Uterus (tissue), 4 donors: ENCODE results near the gene SMIM14. TPM values are rescaled to one million over a fixed set of nuclear protein-coding genes. Genes with fewer than 3 reads are reported as not detected.
"Not testable (repeated sequence)": the region's sequence is repeated elsewhere in the genome, so short reads cannot be mapped to it uniquely, and the experiment has no call there.

Experiments
- DNase-seq, 2 donors: peaks; one replicate each; pipeline ENCODE4 v3.0.0-alpha.2; 2019 to 2020
- H3K27ac ChIP-seq, 2 donors: fragments of 200-600 bp; sonication (generic); 1 replicate in 1 of 2; 2 replicates in 1 of 2; pipeline ENCODE4 v1.5.1; 2016 to 2018
- H3K27me3 ChIP-seq, 2 donors: fragments of 200-600 bp; sonication (generic); one replicate each; pipeline ENCODE4 v1.5.1; 2018 to 2019; ENCODE audit warnings: control low read depth in 1 of 2
- H3K36me3 ChIP-seq, 2 donors: fragments of 200-600 bp; sonication (generic); one replicate each; pipeline ENCODE4 v1.5.1; 2019; ENCODE audit warnings: control low read depth in 1 of 2
- H3K4me1 ChIP-seq, 2 donors: fragments of 200-600 bp; sonication (generic); one replicate each; pipeline ENCODE4 v1.5.1; 2018 to 2019; ENCODE audit warnings: control low read depth in 1 of 2
- H3K4me3 ChIP-seq, 2 donors: fragments of 200-600 bp; sonication (generic); 1 replicate in 1 of 2; 2 replicates in 1 of 2; pipeline ENCODE4 v1.5.1; 2018 to 2019; ENCODE audit warnings: mild to moderate bottlenecking in 1 of 2
- H3K9me3 ChIP-seq, 2 donors: fragments of 200-600 bp; sonication (generic); one replicate each; pipeline ENCODE4 v1.5.1; 2019; ENCODE audit warnings: control low read depth in 1 of 2
- CTCF ChIP-seq, 4 experiments: fragments of 200-600 bp in 2 of 4; fragments of 450-650 bp in 2 of 4; sonication (generic) in 2 of 4; IDR thresholded peaks; one replicate each; pipeline ENCODE4 v1.5.1; 2016 to 2019; ENCODE audit warnings: antibody characterized with exemption in 4 of 4, mild to moderate bottlenecking in 2 of 4, moderate library complexity in 1 of 4
- POLR2A ChIP-seq, 2 donors: fragments of 450-650 bp; IDR thresholded peaks; one replicate each; pipeline ENCODE4 v1.6.1; 2016; ENCODE audit warnings: antibody characterized with exemption in 2 of 2, mild to moderate bottlenecking in 1 of 2, moderate library complexity in 1 of 2
- intact Hi-C: fragments of 100-400 bp; cut with DNase I; formaldehyde crosslinking; loops from one replicate; pipeline ENCODE4 v1.15.1; 2023; ENCODE audit warnings: low total_unique reads
- total RNA-seq, 4 donors: library from RNA; depleted of rRNA in 3 of 4; stranded (reverse); fragments of >200 nt in 3 of 4; gene quantifications; one replicate each; pipeline versions ENCODE4 v1.1.0 to v1.2.4, GENCODE V29; 2014 to 2023
- donor health status: DM: yes; HTN: yes; CAD: no.

The SMIM14 gene
- total RNA-seq, 4 donors from 2014 or later: 21.3 to 53.2 (median 35.3) TPM

- H3K27ac ChIP-seq: no peak overlapping the region
Measured at GRCh38 chr4:39559626-39560025, 79.0 kb downstream of the SMIM14 start.

GRCh38 chr4:39555472-39555871, 83.2 kb downstream of the SMIM14 start:
- H3K36me3 ChIP-seq: no peaks in the 10 kb centered on the region
- TF ChIP-seq POLR2A (IDR thresholded peaks at IDR 0.05): no peak
- no peak for TF ChIP-seq CTCF (IDR thresholded peaks at IDR 0.05)

More at GRCh38 chr4:39559626-39560025, 79.0 kb downstream of the SMIM14 start:
- intact Hi-C loops: no loop called here
- H3K4me3 ChIP-seq: no peak overlapping the region
- H3K36me3 ChIP-seq: no peaks in the 10 kb centered on the region
- H3K9me3 ChIP-seq: no peaks in the 10 kb centered on the region
- TF ChIP-seq CTCF (IDR thresholded peaks at IDR 0.05) (no peak), POLR2A (IDR thresholded peaks at IDR 0.05) (no peak)
- DNase-seq: no peak
- H3K27me3 ChIP-seq: no peaks in the 10 kb centered on the region
- no peaks in the 10 kb centered on the region for H3K4me1 ChIP-seq

GRCh38 chr4:39548425-39549067, 90.1 kb downstream of the SMIM14 start:
- Histone ChIP-seq H3K27ac (no peak overlapping the region), H3K27me3 (no peaks in the 10 kb centered on the region), H3K4me1 (no peaks in the 10 kb centered on the region), H3K9me3 (no peaks in the 10 kb centered on the region), H3K4me3 (no peak overlapping the region), H3K36me3 (no peaks in the 10 kb centered on the region)
- intact Hi-C loops: no loop called here
- no peak for DNase-seq
- no peak for TF ChIP-seq CTCF (IDR thresholded peaks at IDR 0.05)

More at GRCh38 chr4:39555472-39555871, 83.2 kb downstream of the SMIM14 start:
- DNase-seq: no peak
- H3K27ac ChIP-seq: no peak overlapping the region
- no peaks in the 10 kb centered on the region for H3K27me3 ChIP-seq
- intact Hi-C loops: no loop called here
- H3K9me3 ChIP-seq: no peaks in the 10 kb centered on the region
- no peak overlapping the region for H3K4me3 ChIP-seq
- no peaks in the 10 kb centered on the region for H3K4me1 ChIP-seq

- no peak overlapping the region for H3K4me3 ChIP-seq
- no peak for DNase-seq
- H3K9me3 ChIP-seq: no peaks in the 10 kb centered on the region
- H3K36me3 ChIP-seq: no peaks in the 10 kb centered on the region
- no peak for TF ChIP-seq CTCF (IDR thresholded peaks at IDR 0.05)
- no peak for TF ChIP-seq POLR2A (IDR thresholded peaks at IDR 0.05)
- H3K4me1 ChIP-seq: no peaks in the 10 kb centered on the region
- intact Hi-C loops: no loop called here
- no peak overlapping the region for H3K27ac ChIP-seq
- H3K27me3 ChIP-seq: no peaks in the 10 kb centered on the region
Measured at GRCh38 chr4:39544580-39545315, 93.9 kb downstream of the SMIM14 start.

- H3K27ac ChIP-seq, intact Hi-C loops: not testable (repeated sequence)
Measured at GRCh38 chr4:39544080-39544479, 94.6 kb downstream of the SMIM14 start.

More at GRCh38 chr4:39544080-39544479, 94.6 kb downstream of the SMIM14 start:
- H3K27me3 ChIP-seq, H3K9me3 ChIP-seq, H3K36me3 ChIP-seq, H3K4me1 ChIP-seq, H3K4me3 ChIP-seq, DNase-seq: not testable (repeated sequence)
